Measurements from ENCODE around the gene MYOG.

MYOG gene

GRCh38 chr1:203072002-203072602 is 13.7 kb downstream of the MYOG start:
- DNase-seq (ENCODE audit: low read depth, low spot score) = no peak

- DNase-seq (ENCODE audit: low read depth, low spot score) = no peak
Measured at GRCh38 chr1:203069030-203069747, 16.6 kb downstream of the MYOG start.

GRCh38 chr1:203066965-203067364 is 18.8 kb downstream of the MYOG start:
- DNase-seq (ENCODE audit: low read depth, low spot score) = no peak

- DNase-seq (ENCODE audit: low read depth, low spot score) = no peak
Measured at GRCh38 chr1:203065986-203066385, 19.8 kb downstream of the MYOG start.

- no peak for DNase-seq (ENCODE audit: low read depth, low spot score)
Measured at GRCh38 chr1:203065191-203065590, 20.6 kb downstream of the MYOG start.

GRCh38 chr1:203063287-203063686 is 22.5 kb downstream of the MYOG start:
- DNase-seq (ENCODE audit: low read depth, low spot score) = no peak

- no peak for DNase-seq (ENCODE audit: low read depth, low spot score)
Measured at GRCh38 chr1:203060115-203060514, 25.7 kb downstream of the MYOG start.

- no peak for DNase-seq (ENCODE audit: low read depth, low spot score)
Measured at GRCh38 chr1:203059485-203059884, 26.3 kb downstream of the MYOG start.

GRCh38 chr1:203058676-203058935 is 27.2 kb downstream of the MYOG start:
- DNase-seq (ENCODE audit: low read depth, low spot score) = no peak

GRCh38 chr1:203057911-203058675 is 27.7 kb downstream of the MYOG start:
- no peak for DNase-seq (ENCODE audit: low read depth, low spot score)

- DNase-seq (ENCODE audit: low read depth, low spot score) = no peak
Measured at GRCh38 chr1:203056516-203056915, 29.3 kb downstream of the MYOG start.

- DNase-seq (ENCODE audit: low read depth, low spot score) = no peak
Measured at GRCh38 chr1:203056012-203056411, 29.8 kb downstream of the MYOG start.

GRCh38 chr1:203055161-203055799 is 30.5 kb downstream of the MYOG start:
- DNase-seq (ENCODE audit: low read depth, low spot score) = no peak

- no peak for DNase-seq (ENCODE audit: low read depth, low spot score)
Measured at GRCh38 chr1:203054642-203055041, 31.2 kb downstream of the MYOG start.

- DNase-seq (ENCODE audit: low read depth, low spot score) = no peak
Measured at GRCh38 chr1:203054184-203054583, 31.6 kb downstream of the MYOG start.

GRCh38 chr1:203052601-203053000 is 33.2 kb downstream of the MYOG start:
- no peak for DNase-seq (ENCODE audit: low read depth, low spot score)

GRCh38 chr1:203051841-203052324 is 33.9 kb downstream of the MYOG start:
- DNase-seq (ENCODE audit: low read depth, low spot score) = no peak

- DNase-seq (ENCODE audit: low read depth, low spot score) = no peak
Measured at GRCh38 chr1:203050826-203051225, 35.0 kb downstream of the MYOG start.

GRCh38 chr1:203049576-203050180 is 36.1 kb downstream of the MYOG start:
- DNase-seq (ENCODE audit: low read depth, low spot score) = no peak

GRCh38 chr1:203049077-203049476 is 36.7 kb downstream of the MYOG start:
- DNase-seq (ENCODE audit: low read depth, low spot score) = no peak

GRCh38 chr1:203048555-203049051 is 37.2 kb downstream of the MYOG start:
- DNase-seq (ENCODE audit: low read depth, low spot score) = peak; percentile 36

GRCh38 chr1:203048086-203048485 is 37.7 kb downstream of the MYOG start:
- DNase-seq (ENCODE audit: low read depth, low spot score) = no peak

Data from astrocyte of the hippocampus (primary cell).